ENCODE measurements around the gene VPS50. TPM values are rescaled to one million over a fixed set of nuclear protein-coding genes. Genes with fewer than 3 reads are reported as not detected.

Gene VPS50, protein sequence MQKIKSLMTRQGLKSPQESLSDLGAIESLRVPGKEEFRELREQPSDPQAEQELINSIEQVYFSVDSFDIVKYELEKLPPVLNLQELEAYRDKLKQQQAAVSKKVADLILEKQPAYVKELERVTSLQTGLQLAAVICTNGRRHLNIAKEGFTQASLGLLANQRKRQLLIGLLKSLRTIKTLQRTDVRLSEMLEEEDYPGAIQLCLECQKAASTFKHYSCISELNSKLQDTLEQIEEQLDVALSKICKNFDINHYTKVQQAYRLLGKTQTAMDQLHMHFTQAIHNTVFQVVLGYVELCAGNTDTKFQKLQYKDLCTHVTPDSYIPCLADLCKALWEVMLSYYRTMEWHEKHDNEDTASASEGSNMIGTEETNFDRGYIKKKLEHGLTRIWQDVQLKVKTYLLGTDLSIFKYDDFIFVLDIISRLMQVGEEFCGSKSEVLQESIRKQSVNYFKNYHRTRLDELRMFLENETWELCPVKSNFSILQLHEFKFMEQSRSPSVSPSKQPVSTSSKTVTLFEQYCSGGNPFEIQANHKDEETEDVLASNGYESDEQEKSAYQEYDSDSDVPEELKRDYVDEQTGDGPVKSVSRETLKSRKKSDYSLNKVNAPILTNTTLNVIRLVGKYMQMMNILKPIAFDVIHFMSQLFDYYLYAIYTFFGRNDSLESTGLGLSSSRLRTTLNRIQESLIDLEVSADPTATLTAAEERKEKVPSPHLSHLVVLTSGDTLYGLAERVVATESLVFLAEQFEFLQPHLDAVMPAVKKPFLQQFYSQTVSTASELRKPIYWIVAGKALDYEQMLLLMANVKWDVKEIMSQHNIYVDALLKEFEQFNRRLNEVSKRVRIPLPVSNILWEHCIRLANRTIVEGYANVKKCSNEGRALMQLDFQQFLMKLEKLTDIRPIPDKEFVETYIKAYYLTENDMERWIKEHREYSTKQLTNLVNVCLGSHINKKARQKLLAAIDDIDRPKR
- total RNA-seq (2013) = 35.6 TPM
- polyA plus RNA-seq (10 to 100 TPM in 1 of 3 donors, 1 to 10 TPM in 2; 7.6 to 12.6 (median 9.5) TPM), polyA minus RNA-seq (8.3 and 10.5 TPM in 2 replicates), total RNA-seq (6.9 to 44.6 (median 21.1) reads per million in 11 experiments)

DNA sequence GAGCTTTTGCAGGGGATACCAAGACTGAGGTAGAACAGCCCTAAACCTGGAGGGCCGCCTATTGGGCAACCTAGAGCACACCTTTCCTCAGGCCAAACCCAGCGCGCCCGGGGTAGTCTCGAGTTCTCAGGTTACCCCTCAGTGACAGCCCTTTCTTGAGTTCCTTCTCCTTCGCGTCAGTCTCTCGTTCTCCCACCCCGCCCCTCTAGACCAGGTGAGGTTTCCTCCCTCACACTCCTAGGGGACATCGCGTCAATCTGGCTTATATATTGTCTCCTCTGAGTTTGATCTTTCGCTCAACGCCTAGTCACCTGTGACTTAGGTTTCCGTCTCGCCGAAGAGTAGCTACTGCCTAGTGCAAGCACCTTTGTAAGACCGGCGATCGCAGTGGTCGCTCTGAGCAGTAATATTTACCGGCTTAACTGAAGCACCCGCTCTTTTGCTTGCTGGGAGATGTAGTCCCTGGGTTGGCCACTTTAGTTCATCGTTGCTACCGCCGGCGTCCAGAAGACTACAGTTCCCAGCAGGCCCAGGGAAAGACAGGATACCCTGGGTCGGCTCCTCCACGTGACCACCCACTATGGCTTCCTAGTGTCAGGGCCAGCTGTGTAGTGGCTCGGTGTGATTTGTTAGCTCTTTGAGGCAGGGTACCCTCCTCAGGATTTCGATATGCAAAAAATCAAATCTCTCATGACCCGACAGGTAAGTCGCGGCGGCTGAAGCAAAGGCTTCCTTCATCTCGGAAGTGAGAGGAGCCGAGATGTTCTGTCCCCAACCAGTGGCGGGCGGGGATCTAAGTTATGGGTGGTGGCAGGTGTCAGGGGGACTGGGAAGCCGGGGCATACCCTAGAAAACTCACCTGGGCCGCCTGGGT is at the start of gene VPS50:
Gene VPS50, plus strand, starts transcription at position 568 of the 874 bp plus-strand sequence. Its CDS starts 102 bp downstream, at position 670.
- TF ChIP-seq, protein P1, sequence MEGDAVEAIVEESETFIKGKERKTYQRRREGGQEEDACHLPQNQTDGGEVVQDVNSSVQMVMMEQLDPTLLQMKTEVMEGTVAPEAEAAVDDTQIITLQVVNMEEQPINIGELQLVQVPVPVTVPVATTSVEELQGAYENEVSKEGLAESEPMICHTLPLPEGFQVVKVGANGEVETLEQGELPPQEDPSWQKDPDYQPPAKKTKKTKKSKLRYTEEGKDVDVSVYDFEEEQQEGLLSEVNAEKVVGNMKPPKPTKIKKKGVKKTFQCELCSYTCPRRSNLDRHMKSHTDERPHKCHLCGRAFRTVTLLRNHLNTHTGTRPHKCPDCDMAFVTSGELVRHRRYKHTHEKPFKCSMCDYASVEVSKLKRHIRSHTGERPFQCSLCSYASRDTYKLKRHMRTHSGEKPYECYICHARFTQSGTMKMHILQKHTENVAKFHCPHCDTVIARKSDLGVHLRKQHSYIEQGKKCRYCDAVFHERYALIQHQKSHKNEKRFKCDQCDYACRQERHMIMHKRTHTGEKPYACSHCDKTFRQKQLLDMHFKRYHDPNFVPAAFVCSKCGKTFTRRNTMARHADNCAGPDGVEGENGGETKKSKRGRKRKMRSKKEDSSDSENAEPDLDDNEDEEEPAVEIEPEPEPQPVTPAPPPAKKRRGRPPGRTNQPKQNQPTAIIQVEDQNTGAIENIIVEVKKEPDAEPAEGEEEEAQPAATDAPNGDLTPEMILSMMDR (IDR thresholded peaks at IDR 0.05) = no peak
- intact Hi-C loops (cut with micrococcal nuclease) = no loop called here
- Mint-ChIP-seq H3K4me3 (peak within 1 kb of the TSS; percentile 94 to 97), H3K27me3 (ENCODE audit: low read depth in 3 of 3) (peaks cover 0 to 7% (median 4%) of the 10 kb centered on the region in 3 donors), H3K27ac (peak within 1 kb of the TSS; percentile 75 to 96 (median 95)), H3K9me3 (no peaks in the 10 kb centered on the region), H3K36me3 (no peaks in the 10 kb centered on the region), H3K4me1 (peaks cover 17% of the 10 kb centered on the region)
- peak within 1 kb of the TSS; percentile 92 to 100 (median 98) for H3K4me3 ChIP-seq (replicated peaks in 1 of 3; ENCODE audit: low read depth in 2 of 3, low read length in 3 of 3)
- peak; percentile 90 to 94 (median 93) for DNase-seq
- H4K20me1 ChIP-seq (ENCODE audit: insufficient read depth, low read length) = peaks cover 10% of the 10 kb centered on the region
- peak within 1 kb of the TSS; percentile 96 for H2AFZ ChIP-seq (ENCODE audit: insufficient read depth, low read depth, low read length, poor library complexity, severe bottlenecking)
- peaks cover 0 to 6% of the 10 kb centered on the region in 2 donors for H3K27me3 ChIP-seq (ENCODE audit: control insufficient read depth in 2 of 2, insufficient read depth in 2 of 2, low read length in 2 of 2)
- no peaks in the 10 kb centered on the region for H3K9me3 ChIP-seq (replicated peaks in 1 of 2; ENCODE audit: control insufficient read depth in 1 of 2, insufficient read depth in 1 of 2, low read length in 2 of 2)
- H3K79me2 ChIP-seq (ENCODE audit: insufficient read depth, low read length) = peaks cover 44% of the 10 kb centered on the region
- under 1% methylated on average over 35 of the region's 40 CpGs for WGBS (ENCODE audit: insufficient coverage)
- peak within 1 kb of the TSS; percentile 34 to 76 for H3K27ac ChIP-seq (ENCODE audit: low read depth in 1 of 2, low read length in 2 of 2)
- H3K9ac ChIP-seq (ENCODE audit: insufficient read depth, low read length, poor library complexity, severe bottlenecking) = peak within 1 kb of the TSS; percentile 75
- H3K36me3 ChIP-seq (replicated peaks in 1 of 2; ENCODE audit: control insufficient read depth in 1 of 2, insufficient read depth in 2 of 2, low read length in 2 of 2) = no peaks in the 10 kb centered on the region
- peaks cover 16 to 19% of the 10 kb centered on the region in 2 donors for H3K4me1 ChIP-seq (ENCODE audit: control insufficient read depth in 1 of 2, insufficient read depth in 2 of 2, low read length in 2 of 2)
- peak within 1 kb of the TSS; percentile 84 for H3K4me2 ChIP-seq (replicated peaks; ENCODE audit: extremely low read depth, low read length, poor library complexity, severe bottlenecking)

Measured in CD14-positive monocyte (primary cell).